HepG2 (cell line): ENCODE measurements around the gene NECTIN2. TPM values are rescaled to one million over a fixed set of nuclear protein-coding genes. Genes with fewer than 3 reads are reported as not detected.
A peak's percentile ranks its signal among the peaks of the same experiment; 100 is the strongest.

Source experiments
- ELF4 ChIP-seq: sonication (generic); formaldehyde crosslinking; IDR thresholded peaks from 2 replicates; pipeline ENCODE4 v1.5.0; 2020; ENCODE audit warnings: missing genetic modification reagents, mild to moderate bottlenecking, moderate library complexity, borderline replicate concordance
- HNF4G ChIP-seq, 2 experiments: sonication (generic) in 1 of 2; formaldehyde crosslinking in 1 of 2; IDR thresholded peaks; 2 replicates each; pipeline versions ENCODE4 v1.4.0 to v1.6.1; 2011 to 2020; ENCODE audit warnings: borderline replicate concordance in 2 of 2, low read depth in 2 of 2, mild to moderate bottlenecking in 2 of 2, low read length in 1 of 2, missing genetic modification reagents in 1 of 2, moderate library complexity in 1 of 2
- KLF16 ChIP-seq, 2 experiments: sonication (generic) in 1 of 2; formaldehyde crosslinking in 1 of 2; IDR thresholded peaks; 2 replicates each; pipeline versions ENCODE4 v1.6.1 to v1.8.0; 2016 to 2023; ENCODE audit warnings: missing genetic modification reagents in 2 of 2, missing compliant biosample characterization in 1 of 2
- MAZ ChIP-seq, 2 experiments: sonication (generic) in 1 of 2; formaldehyde crosslinking in 1 of 2; IDR thresholded peaks; 2 replicates each; pipeline versions ENCODE4 v1.5.0 to v1.6.1; 2012 to 2020; ENCODE audit warnings: low read depth in 2 of 2, mild to moderate bottlenecking in 2 of 2, borderline replicate concordance in 1 of 2, improper control_type of control experiment in 1 of 2, low read length in 1 of 2, missing genetic modification reagents in 1 of 2, moderate library complexity in 1 of 2
- MEIS1 ChIP-seq: sonication (generic); formaldehyde crosslinking; IDR thresholded peaks from 2 replicates; pipeline ENCODE4 v1.9.0; 2021; ENCODE audit warnings: mild to moderate bottlenecking, missing genetic modification reagents, moderate library complexity, borderline replicate concordance
- NR1H2 ChIP-seq: sonication (generic); formaldehyde crosslinking; IDR thresholded peaks from 2 replicates; pipeline ENCODE4 v1.8.1; 2022; ENCODE audit warnings: low read depth, missing genetic modification reagents, borderline replicate concordance
- PCBP2 ChIP-seq: fragments of 200-400 bp; formaldehyde crosslinking; optimal IDR thresholded peaks from 2 replicates; pipeline ENCODE3; 2018; ENCODE audit warnings: low read length, low read depth; ENCODE audit not compliant: poor library complexity, severe bottlenecking
- ZNF460 ChIP-seq: sonication (generic); formaldehyde crosslinking; IDR thresholded peaks from 2 replicates; pipeline ENCODE4 v1.5.1; 2020; ENCODE audit warnings: missing genetic modification reagents, mild to moderate bottlenecking, borderline replicate concordance
- ZNF724P ChIP-seq: sonication (generic); formaldehyde crosslinking; IDR thresholded peaks from 2 replicates; pipeline ENCODE4 v1.8.0; 2022; ENCODE audit warnings: missing genetic modification reagents, borderline replicate concordance
- polyA plus RNA-seq, 8 experiments: library from polyadenylated mRNA; depleted of rRNA in 3 of 8; stranded (reverse) in 7 of 8; unstranded in 1 of 8; fragments of >200 nt; fragmentation: Illumina TruSeq in 4 of 8; extraction: Trizol in 4 of 8; gene quantifications; 2 replicates each; pipeline versions ENCODE4 v1.2.1 to v1.2.3, GENCODE V29; 2011 to 2016; ENCODE audit warnings: low read depth in 4 of 8, missing spikeins in 1 of 8, mixed read lengths in 1 of 8; ENCODE audit not compliant: insufficient read depth in 1 of 8
- total RNA-seq, 5 experiments: library from RNA; depleted of rRNA; stranded (reverse); fragments of >200 nt; fragmentation: Illumina TruSeq; extraction: Trizol; gene quantifications; 2 replicates each; pipeline ENCODE4 v1.2.3, GENCODE V29; 2016; ENCODE audit warnings: low read depth in 1 of 5
- TF ChIP-seq, protein P1 (sequence below): sonication (generic); formaldehyde crosslinking; IDR thresholded peaks from 2 replicates; pipeline ENCODE4 v1.8.1; 2023; ENCODE audit warnings: mild to moderate bottlenecking, inconsistent platforms, moderate library complexity, missing genetic modification reagents, borderline replicate concordance
- TF ChIP-seq, protein P2 (sequence below): sonication (generic); formaldehyde crosslinking; IDR thresholded peaks from 2 replicates; pipeline ENCODE4 v1.4.0; 2020; ENCODE audit warnings: missing genetic modification reagents, borderline replicate concordance
- TF ChIP-seq, protein P3 (sequence below): fragments of 450-650 bp; IDR thresholded peaks from 2 replicates; pipeline ENCODE4 v1.6.1; 2016
- TF ChIP-seq, protein P4 (sequence below): sonication (generic); formaldehyde crosslinking; IDR thresholded peaks from 2 replicates; pipeline ENCODE4 v1.4.0; 2020; ENCODE audit warnings: mild to moderate bottlenecking, missing genetic modification reagents
- TF ChIP-seq, protein P5 (sequence below): sonication (generic); formaldehyde crosslinking; IDR thresholded peaks from 2 replicates; pipeline ENCODE4 v1.5.0; 2020; ENCODE audit warnings: missing genetic modification reagents
- TF ChIP-seq, protein P6 (sequence below): sonication (generic); formaldehyde crosslinking; IDR thresholded peaks from 2 replicates; pipeline ENCODE4 v1.5.0; 2020; ENCODE audit warnings: mild to moderate bottlenecking, missing genetic modification reagents

The NECTIN2 gene
- total and polyA plus RNA-seq, 2 of the 13 experiments (the other 11 are each of a cell fraction or from before 2014, with no cell fraction given) = 75.4 to 114 TPM

DNA sequence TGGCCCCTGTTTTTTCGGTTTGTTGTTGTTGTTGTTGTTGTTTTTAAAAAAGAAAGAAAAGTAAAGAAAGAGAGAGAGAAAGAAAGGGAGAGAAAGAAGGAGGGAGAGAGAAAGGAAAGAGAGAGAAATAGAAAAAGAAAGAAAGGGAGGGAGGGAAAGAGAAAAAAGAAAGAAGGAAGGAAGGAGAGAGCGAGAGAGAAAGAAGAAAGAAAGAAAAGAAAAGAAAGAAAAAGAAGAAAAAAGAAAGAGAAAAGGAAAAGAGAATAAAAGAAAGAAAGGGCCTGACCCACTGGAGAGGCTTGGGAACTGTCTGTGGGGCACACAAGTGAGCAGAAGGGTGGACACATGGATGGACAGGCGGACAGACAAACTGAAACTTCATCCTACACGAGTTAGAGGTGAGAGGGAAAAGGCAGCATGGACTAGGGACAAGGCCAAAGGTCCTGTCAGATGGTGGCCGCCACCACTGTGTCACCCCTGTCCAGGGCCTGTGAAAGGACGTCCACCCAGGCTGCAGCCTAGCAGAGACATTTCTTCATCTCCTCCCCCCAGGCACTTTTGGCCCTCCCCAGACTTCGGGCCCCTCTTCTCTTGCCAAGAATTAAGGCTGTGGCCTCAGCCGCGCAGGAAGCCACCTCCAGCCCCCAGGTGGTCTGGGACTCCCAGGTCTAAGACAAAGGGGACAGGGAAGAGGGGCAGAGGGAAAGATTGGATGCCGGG lies 46.3 kb upstream of the NECTIN2 start (continued):
- TF ChIP-seq, protein P1, sequence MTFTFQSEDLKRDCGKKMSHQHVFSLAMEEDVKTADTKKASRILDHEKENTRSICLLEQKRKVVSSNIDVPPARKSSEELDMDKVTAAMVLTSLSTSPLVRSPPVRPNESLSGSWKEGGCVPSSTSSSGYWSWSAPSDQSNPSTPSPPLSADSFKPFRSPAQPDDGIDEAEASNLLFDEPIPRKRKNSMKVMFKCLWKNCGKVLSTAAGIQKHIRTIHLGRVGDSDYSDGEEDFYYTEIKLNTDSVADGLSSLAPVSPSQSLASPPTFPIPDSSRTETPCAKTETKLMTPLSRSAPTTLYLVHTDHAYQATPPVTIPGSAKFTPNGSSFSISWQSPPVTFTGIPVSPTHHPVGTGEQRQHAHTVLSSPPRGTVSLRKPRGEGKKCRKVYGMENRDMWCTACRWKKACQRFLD (CRISPR knock-in tag) = no peak
- TF ChIP-seq, protein P2, sequence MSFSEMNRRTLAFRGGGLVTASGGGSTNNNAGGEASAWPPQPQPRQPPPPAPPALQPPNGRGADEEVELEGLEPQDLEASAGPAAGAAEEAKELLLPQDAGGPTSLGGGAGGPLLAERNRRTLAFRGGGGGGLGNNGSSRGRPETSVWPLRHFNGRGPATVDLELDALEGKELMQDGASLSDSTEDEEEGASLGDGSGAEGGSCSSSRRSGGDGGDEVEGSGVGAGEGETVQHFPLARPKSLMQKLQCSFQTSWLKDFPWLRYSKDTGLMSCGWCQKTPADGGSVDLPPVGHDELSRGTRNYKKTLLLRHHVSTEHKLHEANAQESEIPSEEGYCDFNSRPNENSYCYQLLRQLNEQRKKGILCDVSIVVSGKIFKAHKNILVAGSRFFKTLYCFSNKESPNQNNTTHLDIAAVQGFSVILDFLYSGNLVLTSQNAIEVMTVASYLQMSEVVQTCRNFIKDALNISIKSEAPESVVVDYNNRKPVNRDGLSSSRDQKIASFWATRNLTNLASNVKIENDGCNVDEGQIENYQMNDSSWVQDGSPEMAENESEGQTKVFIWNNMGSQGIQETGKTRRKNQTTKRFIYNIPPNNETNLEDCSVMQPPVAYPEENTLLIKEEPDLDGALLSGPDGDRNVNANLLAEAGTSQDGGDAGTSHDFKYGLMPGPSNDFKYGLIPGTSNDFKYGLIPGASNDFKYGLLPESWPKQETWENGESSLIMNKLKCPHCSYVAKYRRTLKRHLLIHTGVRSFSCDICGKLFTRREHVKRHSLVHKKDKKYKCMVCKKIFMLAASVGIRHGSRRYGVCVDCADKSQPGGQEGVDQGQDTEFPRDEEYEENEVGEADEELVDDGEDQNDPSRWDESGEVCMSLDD (CRISPR knock-in tag) = no peak
- TF ChIP-seq MAZ (IDR thresholded peaks at IDR 0.05; ENCODE audit: borderline replicate concordance, low read depth, low read length) = no peak
- 0 out of 2 replicates have a peak, but pooled peaks have one; percentile 5 for TF ChIP-seq MAZ (CRISPR knock-in tag; IDR thresholded peaks at IDR 0.05; ENCODE audit: low read depth)
- no peak for TF ChIP-seq NR1H2
- TF ChIP-seq MEIS1 (CRISPR knock-in tag) = no peak
- TF ChIP-seq HNF4G (IDR thresholded peaks at IDR 0.05; ENCODE audit: borderline replicate concordance, low read depth, low read length) = peak; percentile 56; the same call in 1 of the 2 replicates
- no peak for TF ChIP-seq HNF4G (CRISPR knock-in tag; IDR thresholded peaks at IDR 0.05; ENCODE audit: borderline replicate concordance, low read depth)
- TF ChIP-seq, protein P3, sequence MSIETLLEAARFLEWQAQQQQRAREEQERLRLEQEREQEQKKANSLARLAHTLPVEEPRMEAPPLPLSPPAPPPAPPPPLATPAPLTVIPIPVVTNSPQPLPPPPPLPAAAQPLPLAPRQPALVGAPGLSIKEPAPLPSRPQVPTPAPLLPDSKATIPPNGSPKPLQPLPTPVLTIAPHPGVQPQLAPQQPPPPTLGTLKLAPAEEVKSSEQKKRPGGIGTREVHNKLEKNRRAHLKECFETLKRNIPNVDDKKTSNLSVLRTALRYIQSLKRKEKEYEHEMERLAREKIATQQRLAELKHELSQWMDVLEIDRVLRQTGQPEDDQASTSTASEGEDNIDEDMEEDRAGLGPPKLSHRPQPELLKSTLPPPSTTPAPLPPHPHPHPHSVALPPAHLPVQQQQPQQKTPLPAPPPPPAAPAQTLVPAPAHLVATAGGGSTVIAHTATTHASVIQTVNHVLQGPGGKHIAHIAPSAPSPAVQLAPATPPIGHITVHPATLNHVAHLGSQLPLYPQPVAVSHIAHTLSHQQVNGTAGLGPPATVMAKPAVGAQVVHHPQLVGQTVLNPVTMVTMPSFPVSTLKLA = peak; percentile 20; the same call in 1 of the 2 replicates
- TF ChIP-seq, protein P4, sequence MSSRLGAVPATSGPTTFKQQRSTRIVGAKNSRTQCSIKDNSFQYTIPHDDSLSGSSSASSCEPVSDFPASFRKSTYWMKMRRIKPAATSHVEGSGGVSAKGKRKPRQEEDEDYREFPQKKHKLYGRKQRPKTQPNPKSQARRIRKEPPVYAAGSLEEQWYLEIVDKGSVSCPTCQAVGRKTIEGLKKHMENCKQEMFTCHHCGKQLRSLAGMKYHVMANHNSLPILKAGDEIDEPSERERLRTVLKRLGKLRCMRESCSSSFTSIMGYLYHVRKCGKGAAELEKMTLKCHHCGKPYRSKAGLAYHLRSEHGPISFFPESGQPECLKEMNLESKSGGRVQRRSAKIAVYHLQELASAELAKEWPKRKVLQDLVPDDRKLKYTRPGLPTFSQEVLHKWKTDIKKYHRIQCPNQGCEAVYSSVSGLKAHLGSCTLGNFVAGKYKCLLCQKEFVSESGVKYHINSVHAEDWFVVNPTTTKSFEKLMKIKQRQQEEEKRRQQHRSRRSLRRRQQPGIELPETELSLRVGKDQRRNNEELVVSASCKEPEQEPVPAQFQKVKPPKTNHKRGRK = peak; percentile 97
- TF ChIP-seq KLF16 (CRISPR knock-in tag; IDR thresholded peaks at IDR 0.05) = 0 out of 4 replicates have a peak, but pooled peaks of 1 of the 2 experiments have one; percentile 1
- TF ChIP-seq ELF4 = no peak
- TF ChIP-seq ZNF460 = no peak
- no peak for TF ChIP-seq PCBP2
- TF ChIP-seq, protein P5, sequence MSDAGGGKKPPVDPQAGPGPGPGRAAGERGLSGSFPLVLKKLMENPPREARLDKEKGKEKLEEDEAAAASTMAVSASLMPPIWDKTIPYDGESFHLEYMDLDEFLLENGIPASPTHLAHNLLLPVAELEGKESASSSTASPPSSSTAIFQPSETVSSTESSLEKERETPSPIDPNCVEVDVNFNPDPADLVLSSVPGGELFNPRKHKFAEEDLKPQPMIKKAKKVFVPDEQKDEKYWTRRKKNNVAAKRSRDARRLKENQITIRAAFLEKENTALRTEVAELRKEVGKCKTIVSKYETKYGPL (CRISPR knock-in tag) = no peak
- TF ChIP-seq, protein P6, sequence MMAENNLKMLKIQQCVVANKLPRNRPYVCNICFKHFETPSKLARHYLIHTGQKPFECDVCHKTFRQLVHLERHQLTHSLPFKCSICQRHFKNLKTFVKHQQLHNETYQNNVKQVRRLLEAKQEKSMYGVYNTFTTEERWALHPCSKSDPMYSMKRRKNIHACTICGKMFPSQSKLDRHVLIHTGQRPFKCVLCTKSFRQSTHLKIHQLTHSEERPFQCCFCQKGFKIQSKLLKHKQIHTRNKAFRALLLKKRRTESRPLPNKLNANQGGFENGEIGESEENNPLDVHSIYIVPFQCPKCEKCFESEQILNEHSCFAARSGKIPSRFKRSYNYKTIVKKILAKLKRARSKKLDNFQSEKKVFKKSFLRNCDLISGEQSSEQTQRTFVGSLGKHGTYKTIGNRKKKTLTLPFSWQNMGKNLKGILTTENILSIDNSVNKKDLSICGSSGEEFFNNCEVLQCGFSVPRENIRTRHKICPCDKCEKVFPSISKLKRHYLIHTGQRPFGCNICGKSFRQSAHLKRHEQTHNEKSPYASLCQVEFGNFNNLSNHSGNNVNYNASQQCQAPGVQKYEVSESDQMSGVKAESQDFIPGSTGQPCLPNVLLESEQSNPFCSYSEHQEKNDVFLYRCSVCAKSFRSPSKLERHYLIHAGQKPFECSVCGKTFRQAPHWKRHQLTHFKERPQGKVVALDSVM (CRISPR knock-in tag) = no peak
- no peak for TF ChIP-seq ZNF724P (CRISPR knock-in tag)
